Ramos (cell line): ENCODE results near the gene KRT34.
"Not testable (repeated sequence)": the region's sequence is repeated elsewhere in the genome, so short reads cannot be mapped to it uniquely, and the experiment has no call there.

Experiments used
- in situ Hi-C: fragments of 300-500 bp; cut with MboI; formaldehyde crosslinking; loops from one replicate; pipeline ENCODE4 v1.14.3; 2022; ENCODE audit warnings: low sequenced_read_pairs; ENCODE audit not compliant: unreplicated experiment

The KRT34 gene

GRCh38 chr17:41406205-41406604, 24.1 kb upstream of the KRT34 start:
- in situ Hi-C loops: no loop called here

GRCh38 chr17:41404024-41404671, 22.0 kb upstream of the KRT34 start:
- in situ Hi-C loops: no loop called here

GRCh38 chr17:41403404-41404023, 21.4 kb upstream of the KRT34 start:
- in situ Hi-C loops: no loop called here

GRCh38 chr17:41402161-41402560, 20.1 kb upstream of the KRT34 start:
- in situ Hi-C loops: no loop called here

GRCh38 chr17:41396996-41397660, 15.0 kb upstream of the KRT34 start, which contains the start of gene KRT31:
Gene KRT31, minus strand, starts transcription at chr17:41397608. Its CDS starts 69 bp downstream, at chr17:41397539.
- in situ Hi-C loops: no loop called here

GRCh38 chr17:41396340-41396739, 14.2 kb upstream of the KRT34 start:
- in situ Hi-C loops: no loop called here

GRCh38 chr17:41395611-41396010, 13.5 kb upstream of the KRT34 start:
- in situ Hi-C loops: no loop called here

- in situ Hi-C loops: not testable (repeated sequence)
Observed at GRCh38 chr17:41395044-41395443, 12.9 kb upstream of the KRT34 start.

GRCh38 chr17:41394254-41394996, 12.3 kb upstream of the KRT34 start:
- in situ Hi-C loops: no loop called here

GRCh38 chr17:41393826-41394225, 11.7 kb upstream of the KRT34 start:
- in situ Hi-C loops: no loop called here

- in situ Hi-C loops: no loop called here
Observed at GRCh38 chr17:41393294-41393693, 11.2 kb upstream of the KRT34 start.

- in situ Hi-C loops: no loop called here
Observed at GRCh38 chr17:41392278-41392677, 10.2 kb upstream of the KRT34 start.

GRCh38 chr17:41391535-41391934, 9.4 kb upstream of the KRT34 start:
- in situ Hi-C loops: no loop called here

GRCh38 chr17:41390411-41390938, 8.4 kb upstream of the KRT34 start:
- in situ Hi-C loops: no loop called here

- in situ Hi-C loops: no loop called here
Observed at GRCh38 chr17:41387670-41388069, 5.6 kb upstream of the KRT34 start.

- in situ Hi-C loops: no loop called here
Observed at GRCh38 chr17:41386227-41386626, 4.1 kb upstream of the KRT34 start.

- in situ Hi-C loops: no loop called here
Observed at GRCh38 chr17:41383690-41384089, 1.6 kb upstream of the KRT34 start.

GRCh38 chr17:41382394-41382793, 288 bp upstream of the KRT34 start:
- in situ Hi-C loops: no loop called here

GRCh38 chr17:41380091-41380490, 2.0 kb downstream of the KRT34 start:
- in situ Hi-C loops: not testable (repeated sequence)

- in situ Hi-C loops: no loop called here
Observed at GRCh38 chr17:41377546-41377945, 4.6 kb downstream of the KRT34 start.

GRCh38 chr17:41369713-41370112, 12.4 kb downstream of the KRT34 start, which contains the start of gene KRT33B:
Gene KRT33B, minus strand, starts transcription at chr17:41369813. Its CDS starts 63 bp downstream, at chr17:41369750.
- in situ Hi-C loops: no loop called here
